HepG2 (cell line): Measurements from ENCODE around the gene SERPINA9. TPM values are rescaled to one million over a fixed set of nuclear protein-coding genes. Genes with fewer than 3 reads are reported as not detected.

Experiments
- ATAC-seq: fragments of 200-7000 bp; cut with Tn5 transposase; 3 replicates; pipeline ENCODE4 v1.9.1; 2020; ENCODE audit warnings: mild to moderate bottlenecking, moderate library complexity
- BruUV-seq: library from RNA; stranded (reverse); fragments of 400-500 nt; replicated peaks from 2 replicates; lab custom pipeline; 2021; lab: Mats Ljungman, UMichigan
- CTCF ChIA-PET: fragments of 300-600 bp; formaldehyde crosslinking; extraction: SDS; loops from one replicate; lab custom pipeline; 2021; ENCODE audit warnings: low total read pairs, inconsistent platforms, low intra/inter-chr PET ratio; lab: Yijun Ruan, JAX
- POLR2A ChIA-PET: fragments of 350-600 bp; sonication (Branson Sonifier 250); formaldehyde crosslinking; loops from one replicate; lab custom pipeline; 2020; ENCODE audit warnings: antibody characterized with exemption, inconsistent platforms; lab: Yijun Ruan, JAX
- DNase-seq: peaks from one replicate; pipeline ENCODE4 v3.0.0-alpha.2; 2015; ENCODE audit warnings: low spot score
- FAIRE-seq: peaks from 3 replicates; lab custom pipeline; 2011; peaks lifted over from hg19 to GRCh38; lab: Jason Lieb, UNC
- H2AFZ ChIP-seq: one replicate; pipeline ENCODE4 v1.6.1; 2011; ENCODE audit warnings: low read length, inconsistent platforms
- H3K27ac ChIP-seq: fragments of 300-600 bp; 3 replicates; pipeline ENCODE4 v1.8.0; 2011; ENCODE audit warnings: mixed run types, mild to moderate bottlenecking, mixed read lengths, low read length, inconsistent platforms; ENCODE audit not compliant: insufficient read depth; ENCODE audit errors: extremely low read length
- H3K27me3 ChIP-seq, 2 experiments: fragments of 200-600 bp in 1 of 2; 2 replicates in 1 of 2; 3 replicates in 1 of 2; pipeline versions ENCODE4 v1.6.0 to v1.8.0; 2011; ENCODE audit warnings: low read length in 2 of 2, mild to moderate bottlenecking in 2 of 2, moderate library complexity in 2 of 2, inconsistent platforms in 1 of 2; ENCODE audit not compliant: insufficient read depth in 2 of 2, control insufficient read depth in 1 of 2
- H3K36me3 ChIP-seq, 2 experiments: fragments of 200-600 bp in 1 of 2; replicated peaks in 1 of 2; 2 replicates in 1 of 2; 3 replicates in 1 of 2; pipeline versions ENCODE4 v1.5.1 to v1.8.0; 2011; ENCODE audit warnings: low read length in 2 of 2, inconsistent platforms in 1 of 2; ENCODE audit not compliant: insufficient read depth in 2 of 2, control insufficient read depth in 1 of 2
- H3K4me1 ChIP-seq: 2 replicates; pipeline ENCODE4 v1.5.1; 2012; ENCODE audit warnings: low read length, inconsistent platforms; ENCODE audit not compliant: insufficient read depth
- H3K4me2 ChIP-seq: 2 replicates; pipeline ENCODE4 v1.6.0; 2011; ENCODE audit warnings: low read depth, low read length, inconsistent platforms
- H3K4me3 ChIP-seq, 3 experiments: fragments of 200-600 bp in 1 of 3; sonication (generic), shearing (Covaris generic) in 1 of 3; replicated peaks in 1 of 3; 2 replicates each; pipeline ENCODE4 v1.5.1; 2011 to 2016; ENCODE audit warnings: low read length in 3 of 3, inconsistent platforms in 2 of 3, low read depth in 2 of 3, mild to moderate bottlenecking in 2 of 3, control low read depth in 1 of 3, mixed read lengths in 1 of 3; ENCODE audit not compliant: insufficient read depth in 1 of 3
- H3K79me2 ChIP-seq: one replicate; pipeline ENCODE4 v1.6.1; 2011; ENCODE audit warnings: low read length, inconsistent platforms; ENCODE audit not compliant: insufficient read depth
- H3K9ac ChIP-seq: 2 replicates; pipeline ENCODE4 v1.6.0; 2011; ENCODE audit warnings: mild to moderate bottlenecking, low read depth, low read length, inconsistent platforms; ENCODE audit not compliant: insufficient read depth
- H3K9me3 ChIP-seq: 2 replicates; pipeline ENCODE4 v1.5.1; 2012; ENCODE audit warnings: mild to moderate bottlenecking, low read length
- H4K20me1 ChIP-seq: 2 replicates; pipeline ENCODE4 v1.6.0; 2011; ENCODE audit warnings: inconsistent platforms, mild to moderate bottlenecking, low read length, moderate library complexity; ENCODE audit not compliant: insufficient read depth
- ADNP ChIP-seq: sonication (generic); formaldehyde crosslinking; IDR thresholded peaks from 2 replicates; pipeline ENCODE4 v1.4.0; 2020; ENCODE audit warnings: missing genetic modification reagents
- ATF7-NPFF ChIP-seq: sonication (generic); formaldehyde crosslinking; IDR thresholded peaks from 2 replicates; pipeline ENCODE4 v1.8.1; 2023; ENCODE audit warnings: mild to moderate bottlenecking, low read depth, missing genetic modification reagents, moderate library complexity
- CHD4 ChIP-seq: fragments of 200-600 bp; sonication (generic); IDR thresholded peaks from 2 replicates; pipeline ENCODE4 v1.7.0; 2017; ENCODE audit warnings: mild to moderate bottlenecking, low read length, borderline replicate concordance
- FOXO1 ChIP-seq: sonication (generic); formaldehyde crosslinking; IDR thresholded peaks from 2 replicates; pipeline ENCODE4 v1.4.0; 2020; ENCODE audit warnings: missing genetic modification reagents
- MAFG ChIP-seq: sonication (generic); formaldehyde crosslinking; IDR thresholded peaks from 2 replicates; pipeline ENCODE4 v1.5.1; 2020; ENCODE audit warnings: mild to moderate bottlenecking, missing genetic modification reagents
- MED8 ChIP-seq: sonication (generic); formaldehyde crosslinking; IDR thresholded peaks from 2 replicates; pipeline ENCODE4 v1.8.1; 2023; ENCODE audit warnings: mild to moderate bottlenecking, missing genetic modification reagents; ENCODE audit not compliant: insufficient replicate concordance
- MIXL1 ChIP-seq: IDR thresholded peaks from 2 replicates; pipeline ENCODE4 v1.6.1; 2016
- PRMT3 ChIP-seq: sonication (generic); formaldehyde crosslinking; IDR thresholded peaks from 2 replicates; pipeline ENCODE4 v1.8.1; 2022; ENCODE audit warnings: low read depth, mild to moderate bottlenecking, moderate library complexity, missing genetic modification reagents, borderline replicate concordance
- SRF ChIP-seq: IDR thresholded peaks from 2 replicates; pipeline ENCODE4 v1.6.1; 2011; ENCODE audit warnings: mild to moderate bottlenecking, low read depth, low read length, moderate library complexity
- TRIM24 ChIP-seq: sonication (generic); formaldehyde crosslinking; IDR thresholded peaks from 2 replicates; pipeline ENCODE4 v1.8.0; 2022; ENCODE audit warnings: mild to moderate bottlenecking, missing genetic modification reagents
- ZBTB21 ChIP-seq: sonication (generic); formaldehyde crosslinking; IDR thresholded peaks from 2 replicates; pipeline ENCODE4 v1.4.0; 2020; ENCODE audit warnings: missing genetic modification reagents
- ZBTB42 ChIP-seq: sonication (generic); formaldehyde crosslinking; IDR thresholded peaks from 2 replicates; pipeline ENCODE4 v1.5.0; 2020; ENCODE audit warnings: mild to moderate bottlenecking, missing genetic modification reagents
- ZNF33A ChIP-seq: sonication (generic); formaldehyde crosslinking; IDR thresholded peaks from 2 replicates; pipeline ENCODE4 v1.5.1; 2020; ENCODE audit warnings: missing genetic modification reagents, mild to moderate bottlenecking, moderate library complexity, borderline replicate concordance
- ZNF343 ChIP-seq: sonication (generic); formaldehyde crosslinking; IDR thresholded peaks from 2 replicates; pipeline ENCODE4 v1.4.0; 2020; ENCODE audit warnings: mild to moderate bottlenecking, missing genetic modification reagents
- ZNF605 ChIP-seq: sonication (generic); formaldehyde crosslinking; IDR thresholded peaks from 2 replicates; pipeline ENCODE4 v1.8.0; 2022; ENCODE audit warnings: mild to moderate bottlenecking, missing genetic modification reagents
- ZNF790 ChIP-seq: sonication (generic); formaldehyde crosslinking; IDR thresholded peaks from 2 replicates; pipeline ENCODE4 v1.8.0; 2022; ENCODE audit warnings: missing genetic modification reagents, mild to moderate bottlenecking, borderline replicate concordance
- WGBS: methylation state at CpG from one replicate; pipeline ENCODE4 v1.1.6; 2017; ENCODE audit warnings: low lambda C conversion rate; 5-methylcytosine and 5-hydroxymethylcytosine counted together
- in situ Hi-C: cut with HindIII; loops from 2 replicates; pipeline ENCODE4 v1.10.0; 2017; ENCODE audit warnings: low pct_unique_long_range_greater_than_20kb; ENCODE audit not compliant: extremely low pct_ligation_motif_present
- intact Hi-C: fragments of 100-400 bp; cut with micrococcal nuclease; formaldehyde crosslinking; loops from one replicate; pipeline ENCODE4 v1.10.0; 2022; ENCODE audit not compliant: unreplicated experiment
- polyA plus RNA-seq, 8 experiments: library from polyadenylated mRNA; depleted of rRNA in 3 of 8; stranded (reverse) in 7 of 8; unstranded in 1 of 8; fragments of >200 nt; fragmentation: Illumina TruSeq in 4 of 8; extraction: Trizol in 4 of 8; gene quantifications; 2 replicates each; pipeline versions ENCODE4 v1.2.1 to v1.2.3, GENCODE V29; 2011 to 2016; ENCODE audit warnings: low read depth in 4 of 8, missing spikeins in 1 of 8, mixed read lengths in 1 of 8; ENCODE audit not compliant: insufficient read depth in 1 of 8
- total RNA-seq, 5 experiments: library from RNA; depleted of rRNA; stranded (reverse); fragments of >200 nt; fragmentation: Illumina TruSeq; extraction: Trizol; gene quantifications; 2 replicates each; pipeline ENCODE4 v1.2.3, GENCODE V29; 2016; ENCODE audit warnings: low read depth in 1 of 5
- TF ChIP-seq, protein P1 (sequence below), 2 experiments: IDR thresholded peaks; 2 replicates each; pipeline ENCODE4 v1.6.1; 2011 to 2012; ENCODE audit warnings: low read length in 2 of 2, borderline replicate concordance in 1 of 2, low read depth in 1 of 2, mild to moderate bottlenecking in 1 of 2, moderate library complexity in 1 of 2
- TF ChIP-seq, protein P2 (sequence below): conservative IDR thresholded peaks from 2 replicates; pipeline ENCODE4 v1.6.1; 2018; ENCODE audit warnings: missing genetic modification reagents

SERPINA9 gene
- total and polyA plus RNA-seq, 2 of the 13 experiments (the other 11 are each of a cell fraction or from before 2014, with no cell fraction given), result 0.21 TPM; not detected in 1

DNA sequence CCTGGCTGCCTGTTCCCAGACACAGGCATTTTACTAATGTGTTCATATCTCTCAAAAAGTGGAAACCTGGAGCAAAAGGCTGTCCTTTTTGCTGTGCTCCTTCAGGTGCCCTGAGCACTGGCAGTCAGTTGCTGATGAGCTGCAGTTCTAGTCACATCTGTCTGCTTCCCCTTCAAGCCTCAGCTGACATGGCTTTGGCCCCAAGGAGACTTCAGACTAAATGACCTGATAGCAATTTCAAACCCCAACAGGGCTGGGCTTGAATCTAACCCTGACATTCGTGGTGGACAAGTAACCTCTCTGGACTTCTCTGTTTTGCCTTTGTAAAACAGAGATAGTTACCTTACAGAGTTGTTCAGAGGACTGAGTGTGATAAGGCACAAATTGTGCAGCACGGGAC, 5.7 kb downstream of the SERPINA9 start:
- DNase-seq, result no peak
- no peak overlapping the region for H3K27ac ChIP-seq
- CTCF ChIA-PET, result no interaction called here
- no peak overlapping the region for H3K4me3 ChIP-seq
- intact Hi-C loops, result no loop called here
- peaks cover 71% of the 10 kb centered on the region for H3K4me1 ChIP-seq
- no peaks in the 10 kb centered on the region for H3K36me3 ChIP-seq
- no peak for ATAC-seq
- H3K27me3 ChIP-seq, result no peaks in the 10 kb centered on the region
- BruUV-seq, result no TSS peak
- H4K20me1 ChIP-seq, result no peaks in the 10 kb centered on the region
- in situ Hi-C loops, result no loop called here
- H3K9me3 ChIP-seq, result no peaks in the 10 kb centered on the region
- FAIRE-seq, result no peak
- no peak overlapping the region for H3K9ac ChIP-seq
- H3K4me2 ChIP-seq, result no peak overlapping the region
- no peak overlapping the region for H2AFZ ChIP-seq
- POLR2A ChIA-PET, result no interaction called here
- no peak for TF ChIP-seq MED8
- TF ChIP-seq, protein P1, sequence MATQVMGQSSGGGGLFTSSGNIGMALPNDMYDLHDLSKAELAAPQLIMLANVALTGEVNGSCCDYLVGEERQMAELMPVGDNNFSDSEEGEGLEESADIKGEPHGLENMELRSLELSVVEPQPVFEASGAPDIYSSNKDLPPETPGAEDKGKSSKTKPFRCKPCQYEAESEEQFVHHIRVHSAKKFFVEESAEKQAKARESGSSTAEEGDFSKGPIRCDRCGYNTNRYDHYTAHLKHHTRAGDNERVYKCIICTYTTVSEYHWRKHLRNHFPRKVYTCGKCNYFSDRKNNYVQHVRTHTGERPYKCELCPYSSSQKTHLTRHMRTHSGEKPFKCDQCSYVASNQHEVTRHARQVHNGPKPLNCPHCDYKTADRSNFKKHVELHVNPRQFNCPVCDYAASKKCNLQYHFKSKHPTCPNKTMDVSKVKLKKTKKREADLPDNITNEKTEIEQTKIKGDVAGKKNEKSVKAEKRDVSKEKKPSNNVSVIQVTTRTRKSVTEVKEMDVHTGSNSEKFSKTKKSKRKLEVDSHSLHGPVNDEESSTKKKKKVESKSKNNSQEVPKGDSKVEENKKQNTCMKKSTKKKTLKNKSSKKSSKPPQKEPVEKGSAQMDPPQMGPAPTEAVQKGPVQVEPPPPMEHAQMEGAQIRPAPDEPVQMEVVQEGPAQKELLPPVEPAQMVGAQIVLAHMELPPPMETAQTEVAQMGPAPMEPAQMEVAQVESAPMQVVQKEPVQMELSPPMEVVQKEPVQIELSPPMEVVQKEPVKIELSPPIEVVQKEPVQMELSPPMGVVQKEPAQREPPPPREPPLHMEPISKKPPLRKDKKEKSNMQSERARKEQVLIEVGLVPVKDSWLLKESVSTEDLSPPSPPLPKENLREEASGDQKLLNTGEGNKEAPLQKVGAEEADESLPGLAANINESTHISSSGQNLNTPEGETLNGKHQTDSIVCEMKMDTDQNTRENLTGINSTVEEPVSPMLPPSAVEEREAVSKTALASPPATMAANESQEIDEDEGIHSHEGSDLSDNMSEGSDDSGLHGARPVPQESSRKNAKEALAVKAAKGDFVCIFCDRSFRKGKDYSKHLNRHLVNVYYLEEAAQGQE (IDR thresholded peaks at IDR 0.05; ENCODE audit: borderline replicate concordance in 1 of 2, low read depth in 1 of 2, low read length in 2 of 2), result no peak
- no peak for TF ChIP-seq ZNF33A (CRISPR knock-in tag)
- TF ChIP-seq CHD4, result no peak
- no peak for TF ChIP-seq ADNP (CRISPR knock-in tag)
- no peak for TF ChIP-seq ZNF605 (CRISPR knock-in tag)
- TF ChIP-seq PRMT3 (CRISPR knock-in tag), result no peak
- no peak for TF ChIP-seq MAFG
- TF ChIP-seq, protein P2, sequence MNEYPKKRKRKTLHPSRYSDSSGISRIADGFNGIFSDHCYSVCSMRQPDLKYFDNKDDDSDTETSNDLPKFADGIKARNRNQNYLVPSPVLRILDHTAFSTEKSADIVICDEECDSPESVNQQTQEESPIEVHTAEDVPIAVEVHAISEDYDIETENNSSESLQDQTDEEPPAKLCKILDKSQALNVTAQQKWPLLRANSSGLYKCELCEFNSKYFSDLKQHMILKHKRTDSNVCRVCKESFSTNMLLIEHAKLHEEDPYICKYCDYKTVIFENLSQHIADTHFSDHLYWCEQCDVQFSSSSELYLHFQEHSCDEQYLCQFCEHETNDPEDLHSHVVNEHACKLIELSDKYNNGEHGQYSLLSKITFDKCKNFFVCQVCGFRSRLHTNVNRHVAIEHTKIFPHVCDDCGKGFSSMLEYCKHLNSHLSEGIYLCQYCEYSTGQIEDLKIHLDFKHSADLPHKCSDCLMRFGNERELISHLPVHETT, result no peak
- TF ChIP-seq ZBTB42 (CRISPR knock-in tag), result no peak
- no peak for TF ChIP-seq FOXO1 (CRISPR knock-in tag)
- TF ChIP-seq MIXL1 (CRISPR knock-in tag), result no peak
- no peak for TF ChIP-seq SRF
- TF ChIP-seq TRIM24 (CRISPR knock-in tag), result no peak
- no peak for TF ChIP-seq ZBTB21
- no peak for TF ChIP-seq ZNF343 (CRISPR knock-in tag)
- no peak for TF ChIP-seq ATF7-NPFF
- TF ChIP-seq ZNF790 (CRISPR knock-in tag), result no peak
- H3K79me2 ChIP-seq, result no peaks in the 10 kb centered on the region
- 76% methylated on average over 2 of the region's 2 CpGs for WGBS
